ENCODE data around the gene ITPKB. TPM values are rescaled to one million over a fixed set of nuclear protein-coding genes. Genes with fewer than 3 reads are reported as not detected.
"Not testable (repeated sequence)": the region's sequence is repeated elsewhere in the genome, so short reads cannot be mapped to it uniquely, and the experiment has no call there.

Gene ITPKB
- total RNA-seq, 1 donor from 2014 or later, result 9.8 TPM

- Mint-ChIP-seq H3K4me1 (ENCODE audit: low read depth) (no peaks in the 10 kb centered on the region), H3K27ac (no peak overlapping the region), H3K36me3 (ENCODE audit: insufficient read depth) (no peaks in the 10 kb centered on the region), H3K4me3 (ENCODE audit: low read depth) (no peak overlapping the region), H3K27me3 (peaks cover 11% of the 10 kb centered on the region), H3K9me3 (ENCODE audit: low read depth) (peaks cover 2% of the 10 kb centered on the region)
- TF ChIP-seq CTCF (IDR thresholded peaks at IDR 0.05; ENCODE audit: unreplicated experiment), result no peak
- DNase-seq (ENCODE audit: low spot score, unreplicated experiment), result no peak
Observed at GRCh38 chr1:226754097-226754496, 15.0 kb upstream of the ITPKB start.

- H3K27me3 Mint-ChIP-seq, result peaks cover 11% of the 10 kb centered on the region
- H3K9me3 Mint-ChIP-seq (ENCODE audit: low read depth), result peaks cover 2% of the 10 kb centered on the region
- H3K4me3 Mint-ChIP-seq (ENCODE audit: low read depth), result no peak overlapping the region
- TF ChIP-seq CTCF (IDR thresholded peaks at IDR 0.05; ENCODE audit: unreplicated experiment), result no peak
- H3K4me1 Mint-ChIP-seq (ENCODE audit: low read depth), result no peaks in the 10 kb centered on the region
- no peak overlapping the region for H3K27ac Mint-ChIP-seq
- no peak for DNase-seq (ENCODE audit: low spot score, unreplicated experiment)
- no peaks in the 10 kb centered on the region for H3K36me3 Mint-ChIP-seq (ENCODE audit: insufficient read depth)
Observed at GRCh38 chr1:226751703-226752102, 12.6 kb upstream of the ITPKB start.

- no peak overlapping the region for H3K4me3 Mint-ChIP-seq (ENCODE audit: low read depth)
Observed at GRCh38 chr1:226751214-226751613, 12.1 kb upstream of the ITPKB start.

GRCh38 chr1:226749467-226749866, 10.4 kb upstream of the ITPKB start:
- H3K27ac Mint-ChIP-seq, result no peak overlapping the region
- no peak for DNase-seq (ENCODE audit: low spot score, unreplicated experiment)
- H3K27me3 Mint-ChIP-seq, result peaks cover 11% of the 10 kb centered on the region
- no peaks in the 10 kb centered on the region for H3K9me3 Mint-ChIP-seq (ENCODE audit: low read depth)
- no peak overlapping the region for H3K4me3 Mint-ChIP-seq (ENCODE audit: low read depth)
- peaks cover 1% of the 10 kb centered on the region for H3K36me3 Mint-ChIP-seq (ENCODE audit: insufficient read depth)
- no peaks in the 10 kb centered on the region for H3K4me1 Mint-ChIP-seq (ENCODE audit: low read depth)
- no peak for TF ChIP-seq CTCF (IDR thresholded peaks at IDR 0.05; ENCODE audit: unreplicated experiment)

More at GRCh38 chr1:226751214-226751613, 12.1 kb upstream of the ITPKB start:
- no peak for TF ChIP-seq CTCF (IDR thresholded peaks at IDR 0.05; ENCODE audit: unreplicated experiment)
- H3K27me3 Mint-ChIP-seq, result peaks cover 11% of the 10 kb centered on the region
- no peaks in the 10 kb centered on the region for H3K36me3 Mint-ChIP-seq (ENCODE audit: insufficient read depth)
- no peak overlapping the region for H3K27ac Mint-ChIP-seq
- no peaks in the 10 kb centered on the region for H3K4me1 Mint-ChIP-seq (ENCODE audit: low read depth)
- DNase-seq (ENCODE audit: low spot score, unreplicated experiment), result no peak
- H3K9me3 Mint-ChIP-seq (ENCODE audit: low read depth), result no peaks in the 10 kb centered on the region

- Mint-ChIP-seq H3K27me3 (peaks cover 5% of the 10 kb centered on the region), H3K4me3 (ENCODE audit: low read depth) (no peak overlapping the region), H3K36me3 (ENCODE audit: insufficient read depth) (peaks cover 1% of the 10 kb centered on the region), H3K9me3 (ENCODE audit: low read depth) (peaks cover 4% of the 10 kb centered on the region), H3K27ac (no peak overlapping the region), H3K4me1 (ENCODE audit: low read depth) (no peaks in the 10 kb centered on the region)
- no peak for TF ChIP-seq CTCF (IDR thresholded peaks at IDR 0.05; ENCODE audit: unreplicated experiment)
- DNase-seq (ENCODE audit: low spot score, unreplicated experiment), result no peak
Observed at GRCh38 chr1:226748306-226748705, 9.2 kb upstream of the ITPKB start.

GRCh38 chr1:226747519-226748263, 8.6 kb upstream of the ITPKB start:
- H3K4me3 Mint-ChIP-seq (ENCODE audit: low read depth); H3K9me3 Mint-ChIP-seq (ENCODE audit: low read depth); H3K27ac Mint-ChIP-seq: not testable (repeated sequence)

More at GRCh38 chr1:226747519-226748263, 8.6 kb upstream of the ITPKB start:
- not testable (repeated sequence) for H3K36me3 Mint-ChIP-seq (ENCODE audit: insufficient read depth); H3K27me3 Mint-ChIP-seq; H3K4me1 Mint-ChIP-seq (ENCODE audit: low read depth); DNase-seq (ENCODE audit: low spot score, unreplicated experiment)
